Panc1 (cell line): Measurements from ENCODE around the gene C12orf50. TPM values are rescaled to one million over a fixed set of nuclear protein-coding genes. Genes with fewer than 3 reads are reported as not detected.

Experiments
- ATAC-seq: fragments of 200-7000 bp; cut with Tn5 transposase; 2 replicates; pipeline ENCODE4 v1.9.1; 2020; ENCODE audit warnings: mild to moderate bottlenecking, moderate library complexity
- BruUV-seq: library from RNA; stranded (reverse); fragments of 400-500 nt; replicated peaks from 2 replicates; lab custom pipeline; 2021; lab: Mats Ljungman, UMichigan
- CTCF ChIA-PET: fragments of 300-600 bp; sonication (Branson Sonifier 250); formaldehyde crosslinking; loops from one replicate; lab custom pipeline; 2022; ENCODE audit warnings: antibody characterized with exemption; lab: Charles Lee
- POLR2A ChIA-PET: fragments of 300-600 bp; sonication (Branson Sonifier 250); formaldehyde crosslinking; loops from one replicate; lab custom pipeline; 2022; ENCODE audit warnings: antibody characterized with exemption; lab: Charles Lee
- DNase-seq: peaks from one replicate; pipeline ENCODE4 v3.0.0-alpha.2; 2010; ENCODE audit warnings: low read depth, low spot score
- H3K27ac ChIP-seq: 2 replicates; pipeline ENCODE4 v1.5.1; 2011; ENCODE audit warnings: mild to moderate bottlenecking, low read length, inconsistent platforms
- H3K27me3 ChIP-seq: fragments of 200-500 bp; sonication (Bioruptor generic); 2 replicates; pipeline ENCODE4 v1.6.0; 2014; ENCODE audit warnings: low read length, inconsistent platforms; ENCODE audit not compliant: control insufficient read depth, insufficient read depth
- H3K36me3 ChIP-seq: fragments of 200-500 bp; sonication (Bioruptor generic); 2 replicates; pipeline ENCODE4 v1.5.1; 2014; ENCODE audit warnings: inconsistent platforms, mild to moderate bottlenecking, low read length, moderate library complexity; ENCODE audit not compliant: control insufficient read depth, insufficient read depth
- H3K4me1 ChIP-seq: 2 replicates; pipeline ENCODE4 v1.5.1; 2011; ENCODE audit warnings: inconsistent platforms, mild to moderate bottlenecking, low read length, moderate library complexity; ENCODE audit not compliant: control insufficient read depth, insufficient read depth
- H3K4me3 ChIP-seq, 2 experiments: 2 replicates each; pipeline ENCODE4 v1.5.1; 2011 to 2012; ENCODE audit warnings: low read depth in 2 of 2, low read length in 2 of 2, mild to moderate bottlenecking in 2 of 2, inconsistent platforms in 1 of 2, moderate library complexity in 1 of 2
- H3K9me3 ChIP-seq: fragments of 200-500 bp; sonication (Bioruptor generic); 2 replicates; pipeline ENCODE4 v1.5.1; 2014; ENCODE audit warnings: low read depth, mild to moderate bottlenecking, inconsistent platforms, low read length, moderate library complexity; ENCODE audit not compliant: control insufficient read depth, insufficient read depth
- POLR2AphosphoS5 ChIP-seq: IDR thresholded peaks from 2 replicates; pipeline ENCODE4 v1.6.1; 2012; ENCODE audit warnings: mild to moderate bottlenecking, low read depth, low read length, moderate library complexity
- SIN3A ChIP-seq: IDR thresholded peaks from 2 replicates; pipeline ENCODE4 v1.6.1; 2012; ENCODE audit warnings: low read depth, mild to moderate bottlenecking, low read length, moderate library complexity, borderline replicate concordance; ENCODE audit not compliant: insufficient read depth
- TCF7L2 ChIP-seq: IDR thresholded peaks from 2 replicates; pipeline ENCODE4 v1.6.1; 2011; ENCODE audit warnings: mild to moderate bottlenecking, low read depth, low read length, inconsistent platforms
- in situ Hi-C: cut with HindIII; loops from 2 replicates; pipeline ENCODE4 v1.10.0; 2016; ENCODE audit warnings: low sequenced_read_pairs, low pct_unique_long_range_greater_than_20kb
- intact Hi-C: fragments of 100-400 bp; cut with micrococcal nuclease; formaldehyde crosslinking; loops from one replicate; pipeline ENCODE4 v1.10.0; 2022; ENCODE audit not compliant: unreplicated experiment
- total RNA-seq: library from RNA; stranded (reverse); gene quantifications from one replicate; pipeline ENCODE4 v1.2.1, GENCODE V29; 2021; ENCODE audit not compliant: unreplicated experiment
- TF ChIP-seq, protein P1 (sequence below), 2 experiments: IDR thresholded peaks; 2 replicates each; pipeline ENCODE4 v1.6.1; 2011 to 2012; ENCODE audit warnings: low read depth in 2 of 2, control low read depth in 1 of 2, low read length in 1 of 2, mild to moderate bottlenecking in 1 of 2, moderate library complexity in 1 of 2; ENCODE audit not compliant: insufficient read depth in 1 of 2
- TF ChIP-seq, protein P2 (sequence below): fragments of 450-650 bp; IDR thresholded peaks from 2 replicates; pipeline ENCODE4 v1.5.1; 2017; ENCODE audit warnings: mild to moderate bottlenecking

C12orf50 gene
- total RNA-seq, 1 experiment from 2014 or later = not detected

DNA sequence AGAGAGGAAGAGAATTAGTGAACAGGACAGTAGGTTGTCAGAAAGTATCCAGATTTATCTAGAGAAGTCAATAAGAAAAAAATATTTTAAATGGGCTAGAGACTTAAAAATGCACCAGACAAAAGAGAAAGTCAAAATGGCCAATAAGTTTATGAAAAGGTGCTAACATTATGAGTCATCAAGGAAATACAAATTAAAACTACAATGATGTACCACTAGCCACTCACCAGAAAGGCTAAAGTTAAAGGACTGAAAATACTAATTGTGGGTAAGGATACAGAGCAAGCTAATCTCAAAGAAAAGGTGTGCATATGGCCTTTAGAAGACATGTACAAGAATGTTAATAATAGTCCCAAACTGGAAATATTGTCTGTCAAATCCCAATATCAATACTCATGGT, 37.7 kb downstream of the C12orf50 start:
- in situ Hi-C loops = no loop called here
- no peaks in the 10 kb centered on the region for H3K4me1 ChIP-seq
- TF ChIP-seq, protein P1, sequence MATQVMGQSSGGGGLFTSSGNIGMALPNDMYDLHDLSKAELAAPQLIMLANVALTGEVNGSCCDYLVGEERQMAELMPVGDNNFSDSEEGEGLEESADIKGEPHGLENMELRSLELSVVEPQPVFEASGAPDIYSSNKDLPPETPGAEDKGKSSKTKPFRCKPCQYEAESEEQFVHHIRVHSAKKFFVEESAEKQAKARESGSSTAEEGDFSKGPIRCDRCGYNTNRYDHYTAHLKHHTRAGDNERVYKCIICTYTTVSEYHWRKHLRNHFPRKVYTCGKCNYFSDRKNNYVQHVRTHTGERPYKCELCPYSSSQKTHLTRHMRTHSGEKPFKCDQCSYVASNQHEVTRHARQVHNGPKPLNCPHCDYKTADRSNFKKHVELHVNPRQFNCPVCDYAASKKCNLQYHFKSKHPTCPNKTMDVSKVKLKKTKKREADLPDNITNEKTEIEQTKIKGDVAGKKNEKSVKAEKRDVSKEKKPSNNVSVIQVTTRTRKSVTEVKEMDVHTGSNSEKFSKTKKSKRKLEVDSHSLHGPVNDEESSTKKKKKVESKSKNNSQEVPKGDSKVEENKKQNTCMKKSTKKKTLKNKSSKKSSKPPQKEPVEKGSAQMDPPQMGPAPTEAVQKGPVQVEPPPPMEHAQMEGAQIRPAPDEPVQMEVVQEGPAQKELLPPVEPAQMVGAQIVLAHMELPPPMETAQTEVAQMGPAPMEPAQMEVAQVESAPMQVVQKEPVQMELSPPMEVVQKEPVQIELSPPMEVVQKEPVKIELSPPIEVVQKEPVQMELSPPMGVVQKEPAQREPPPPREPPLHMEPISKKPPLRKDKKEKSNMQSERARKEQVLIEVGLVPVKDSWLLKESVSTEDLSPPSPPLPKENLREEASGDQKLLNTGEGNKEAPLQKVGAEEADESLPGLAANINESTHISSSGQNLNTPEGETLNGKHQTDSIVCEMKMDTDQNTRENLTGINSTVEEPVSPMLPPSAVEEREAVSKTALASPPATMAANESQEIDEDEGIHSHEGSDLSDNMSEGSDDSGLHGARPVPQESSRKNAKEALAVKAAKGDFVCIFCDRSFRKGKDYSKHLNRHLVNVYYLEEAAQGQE (IDR thresholded peaks at IDR 0.05; ENCODE audit: insufficient read depth in 1 of 2, low read depth in 2 of 2, low read length in 1 of 2) = no peak
- TF ChIP-seq TCF7L2 (no peak), POLR2AphosphoS5 (no peak), SIN3A (no peak)
- TF ChIP-seq, protein P2, sequence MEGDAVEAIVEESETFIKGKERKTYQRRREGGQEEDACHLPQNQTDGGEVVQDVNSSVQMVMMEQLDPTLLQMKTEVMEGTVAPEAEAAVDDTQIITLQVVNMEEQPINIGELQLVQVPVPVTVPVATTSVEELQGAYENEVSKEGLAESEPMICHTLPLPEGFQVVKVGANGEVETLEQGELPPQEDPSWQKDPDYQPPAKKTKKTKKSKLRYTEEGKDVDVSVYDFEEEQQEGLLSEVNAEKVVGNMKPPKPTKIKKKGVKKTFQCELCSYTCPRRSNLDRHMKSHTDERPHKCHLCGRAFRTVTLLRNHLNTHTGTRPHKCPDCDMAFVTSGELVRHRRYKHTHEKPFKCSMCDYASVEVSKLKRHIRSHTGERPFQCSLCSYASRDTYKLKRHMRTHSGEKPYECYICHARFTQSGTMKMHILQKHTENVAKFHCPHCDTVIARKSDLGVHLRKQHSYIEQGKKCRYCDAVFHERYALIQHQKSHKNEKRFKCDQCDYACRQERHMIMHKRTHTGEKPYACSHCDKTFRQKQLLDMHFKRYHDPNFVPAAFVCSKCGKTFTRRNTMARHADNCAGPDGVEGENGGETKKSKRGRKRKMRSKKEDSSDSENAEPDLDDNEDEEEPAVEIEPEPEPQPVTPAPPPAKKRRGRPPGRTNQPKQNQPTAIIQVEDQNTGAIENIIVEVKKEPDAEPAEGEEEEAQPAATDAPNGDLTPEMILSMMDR = no peak

DNA sequence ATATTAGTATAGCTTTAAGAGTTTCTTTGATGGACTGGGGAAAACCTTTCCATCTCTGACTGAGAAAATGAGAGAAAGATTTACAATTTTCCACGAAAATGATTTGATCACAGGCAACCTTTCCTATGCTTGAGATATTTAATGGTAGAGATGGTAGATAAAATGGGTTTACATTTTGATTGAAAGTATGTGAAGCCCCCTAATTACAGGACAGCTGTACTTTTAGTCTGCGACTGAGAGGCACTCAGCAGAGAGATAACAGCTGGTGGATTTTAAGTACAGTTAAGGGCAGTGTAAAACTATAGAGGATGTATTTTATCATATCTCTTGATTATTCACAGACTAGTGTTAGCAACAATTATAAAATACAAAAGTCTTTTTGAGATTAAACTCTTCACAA, 40.7 kb downstream of the C12orf50 start:
- CTCF ChIA-PET = no interaction called here
- no TSS peak for BruUV-seq

More for the DNA sequence above, 37.7 kb downstream of the C12orf50 start:
- Histone ChIP-seq H3K27ac (no peak overlapping the region), H3K27me3 (no peaks in the 10 kb centered on the region), H3K4me3 (no peak overlapping the region), H3K9me3 (no peaks in the 10 kb centered on the region), H3K36me3 (no peaks in the 10 kb centered on the region)
- intact Hi-C loops = loop anchor here (10.0 kb wide), 1 partner anchor 127 kb away; no protein-coding TSS in a partner anchor
- DNase-seq = no peak
- ATAC-seq = no peak
- ChIA-PET POLR2A (no interaction called here), CTCF (no interaction called here)
- no TSS peak for BruUV-seq

More for the DNA sequence above, 40.7 kb downstream of the C12orf50 start:
- DNase-seq (no peak), ATAC-seq (no peak)
- Histone ChIP-seq H3K4me3 (no peak overlapping the region), H3K4me1 (no peaks in the 10 kb centered on the region), H3K27ac (no peak overlapping the region), H3K27me3 (no peaks in the 10 kb centered on the region), H3K36me3 (no peaks in the 10 kb centered on the region), H3K9me3 (no peaks in the 10 kb centered on the region)
- TF ChIP-seq, protein P2 = no peak
- no peak for TF ChIP-seq SIN3A
- TF ChIP-seq TCF7L2 = no peak
- TF ChIP-seq POLR2AphosphoS5 = no peak
- TF ChIP-seq, protein P1 (IDR thresholded peaks at IDR 0.05; ENCODE audit: insufficient read depth in 1 of 2, low read depth in 2 of 2, low read length in 1 of 2) = no peak
- POLR2A ChIA-PET = no interaction called here
- in situ Hi-C loops = no loop called here
- intact Hi-C loops = no loop called here
